ENCODE measurements around the gene TTC17. TPM values are rescaled to one million over a fixed set of nuclear protein-coding genes. Genes with fewer than 3 reads are reported as not detected.
"Not testable (repeated sequence)": the region's sequence is repeated elsewhere in the genome, so short reads cannot be mapped to it uniquely, and the experiment has no call there.

TTC17 gene
- total and polyA plus RNA-seq, 12 donors: 44.2 to 126 (median 69.2) TPM

DNA sequence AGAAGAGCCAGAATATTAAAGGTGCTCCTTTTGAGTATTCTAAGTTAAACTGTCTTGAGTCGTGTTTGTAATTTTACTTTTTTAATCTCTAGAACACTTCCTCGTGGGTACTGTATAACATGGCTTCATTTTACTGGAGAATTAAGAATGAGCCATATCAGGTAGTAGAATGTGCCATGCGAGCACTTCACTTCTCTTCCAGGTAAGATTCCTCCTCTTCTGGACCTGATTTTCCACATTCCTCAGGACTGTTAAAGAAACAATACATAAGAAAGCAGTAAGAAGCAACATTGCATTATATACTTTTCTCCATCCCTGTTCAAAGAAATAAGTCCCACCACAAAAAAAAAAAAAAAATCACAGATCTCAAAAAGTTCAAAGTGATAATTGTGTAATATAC lies 37.9 kb downstream of the TTC17 start:
- Histone ChIP-seq H3K36me3 (replicated peaks in 1 of 2) (peaks cover 0 to 36% of the 10 kb centered on the region in 2 donors), H3K4me1 (replicated peaks in 1 of 2) (peaks cover 0 to 3% of the 10 kb centered on the region in 2 donors), H3K27me3 (no peaks in the 10 kb centered on the region), H3K9me3 (replicated peaks in 1 of 3) (no peaks in the 10 kb centered on the region), H3K4me3 (no peak overlapping the region), H3K27ac (no peak overlapping the region)
- intact Hi-C loops (cut with DNase I): no loop called here
- no peak for TF ChIP-seq POLR2A (IDR thresholded peaks at IDR 0.05)
- TF ChIP-seq, protein P1, sequence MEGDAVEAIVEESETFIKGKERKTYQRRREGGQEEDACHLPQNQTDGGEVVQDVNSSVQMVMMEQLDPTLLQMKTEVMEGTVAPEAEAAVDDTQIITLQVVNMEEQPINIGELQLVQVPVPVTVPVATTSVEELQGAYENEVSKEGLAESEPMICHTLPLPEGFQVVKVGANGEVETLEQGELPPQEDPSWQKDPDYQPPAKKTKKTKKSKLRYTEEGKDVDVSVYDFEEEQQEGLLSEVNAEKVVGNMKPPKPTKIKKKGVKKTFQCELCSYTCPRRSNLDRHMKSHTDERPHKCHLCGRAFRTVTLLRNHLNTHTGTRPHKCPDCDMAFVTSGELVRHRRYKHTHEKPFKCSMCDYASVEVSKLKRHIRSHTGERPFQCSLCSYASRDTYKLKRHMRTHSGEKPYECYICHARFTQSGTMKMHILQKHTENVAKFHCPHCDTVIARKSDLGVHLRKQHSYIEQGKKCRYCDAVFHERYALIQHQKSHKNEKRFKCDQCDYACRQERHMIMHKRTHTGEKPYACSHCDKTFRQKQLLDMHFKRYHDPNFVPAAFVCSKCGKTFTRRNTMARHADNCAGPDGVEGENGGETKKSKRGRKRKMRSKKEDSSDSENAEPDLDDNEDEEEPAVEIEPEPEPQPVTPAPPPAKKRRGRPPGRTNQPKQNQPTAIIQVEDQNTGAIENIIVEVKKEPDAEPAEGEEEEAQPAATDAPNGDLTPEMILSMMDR (IDR thresholded peaks at IDR 0.05): no peak
- DNase-seq: no peak
- WGBS, 4 donors: 93 to 96% (median 94%) methylated on average over 3 of the region's 3 CpGs

DNA sequence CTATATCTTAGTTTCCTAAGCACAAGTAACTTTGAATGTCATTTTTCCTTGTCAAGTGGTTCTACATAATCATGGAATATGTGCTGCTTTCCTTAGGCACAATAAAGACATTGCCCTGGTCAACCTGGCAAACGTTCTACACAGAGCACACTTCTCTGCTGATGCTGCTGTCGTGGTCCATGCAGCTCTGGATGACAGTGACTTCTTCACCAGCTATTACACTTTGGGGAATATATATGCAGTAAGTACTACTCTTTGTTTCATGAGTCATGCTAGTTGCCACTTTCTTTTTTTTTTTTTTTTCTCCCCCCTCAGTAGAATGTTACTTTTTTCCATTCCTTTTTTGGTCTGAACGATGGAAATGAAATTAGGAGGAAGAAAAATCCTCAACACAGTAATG lies 38.5 kb downstream of the TTC17 start:
- WGBS, 4 donors: 88 to 95% (median 94%) methylated on average over 3 of the region's 3 CpGs
- H3K27ac ChIP-seq: no peak overlapping the region

DNA sequence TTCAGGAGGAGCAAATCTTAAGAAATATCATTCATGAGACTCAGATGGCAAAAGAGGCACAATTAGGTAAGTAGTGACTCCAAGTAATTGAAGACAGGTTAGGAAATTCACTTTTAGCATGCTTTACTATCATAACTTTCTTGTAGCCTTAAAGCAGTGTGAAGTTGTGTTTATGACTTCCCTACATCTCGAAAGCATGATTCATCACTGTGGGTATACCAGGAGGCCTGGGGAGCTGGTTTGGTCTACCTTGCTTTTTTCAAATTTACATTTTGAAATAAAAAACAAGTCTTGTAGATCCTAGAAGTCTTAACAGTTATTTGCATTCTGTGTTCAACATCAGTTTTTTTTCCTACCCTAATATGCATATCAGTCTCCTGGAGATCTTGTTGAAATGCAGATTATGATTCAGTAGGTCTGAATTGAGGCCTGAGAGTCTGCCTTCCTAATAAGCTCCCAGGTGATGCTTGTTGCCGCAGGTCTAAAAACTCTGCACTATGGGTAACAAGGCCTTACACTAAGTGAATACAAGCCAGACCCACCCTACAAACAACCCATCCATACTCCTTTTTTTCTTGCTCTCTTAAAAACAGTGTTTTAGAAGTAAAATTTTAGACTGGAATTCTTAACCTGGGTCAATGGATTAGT lies 41.4 kb downstream of the TTC17 start:
- intact Hi-C loops (cut with DNase I): no loop called here
- Histone ChIP-seq H3K4me1 (replicated peaks in 1 of 2) (no peaks in the 10 kb centered on the region), H3K36me3 (replicated peaks in 1 of 2) (peaks cover 0 to 42% of the 10 kb centered on the region in 2 donors), H3K27me3 (no peaks in the 10 kb centered on the region), H3K4me3 (no peak overlapping the region), H3K27ac (no peak overlapping the region), H3K9me3 (replicated peaks in 1 of 3) (no peaks in the 10 kb centered on the region)
- TF ChIP-seq POLR2A (IDR thresholded peaks at IDR 0.05): no peak
- WGBS, 4 donors: 79 to 95% (median 94%) methylated on average over 2 of the region's 2 CpGs
- DNase-seq: no peak

More for the DNA sequence above, 38.5 kb downstream of the TTC17 start:
- no peak overlapping the region for H3K4me3 ChIP-seq
- TF ChIP-seq, protein P1 (IDR thresholded peaks at IDR 0.05): no peak
- TF ChIP-seq POLR2A (IDR thresholded peaks at IDR 0.05): no peak
- peaks cover 0 to 36% of the 10 kb centered on the region in 2 donors for H3K36me3 ChIP-seq (replicated peaks in 1 of 2)
- no peaks in the 10 kb centered on the region for H3K27me3 ChIP-seq
- peaks cover 0 to 3% of the 10 kb centered on the region in 2 donors for H3K4me1 ChIP-seq (replicated peaks in 1 of 2)
- intact Hi-C loops (cut with DNase I): no loop called here
- H3K9me3 ChIP-seq (replicated peaks in 1 of 3): no peaks in the 10 kb centered on the region
- DNase-seq: no peak

DNA sequence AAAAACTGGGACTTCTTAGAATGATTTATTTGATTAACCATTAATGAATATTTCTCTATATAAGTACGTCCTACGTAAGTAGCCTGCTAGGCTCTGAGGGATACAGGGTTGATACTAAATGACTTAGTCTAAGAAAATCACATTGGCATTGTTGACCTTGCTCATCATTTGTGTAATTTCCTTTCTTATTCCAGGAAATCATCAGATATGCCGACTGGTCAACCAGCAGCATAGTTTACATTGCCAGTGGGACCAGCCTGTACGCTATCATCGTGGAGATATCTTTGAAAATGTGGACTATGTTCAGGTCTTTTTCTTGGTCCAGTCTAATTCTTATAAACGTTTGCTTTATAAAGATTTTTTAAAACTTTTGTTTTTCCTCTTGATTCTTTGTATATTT lies 42.5 kb downstream of the TTC17 start:
- H3K27ac ChIP-seq: no peak overlapping the region
- H3K4me3 ChIP-seq: no peak overlapping the region
- no peak for DNase-seq
- 93 to 98% (median 96%) methylated on average over 6 of the region's 6 CpGs for WGBS, 4 donors
- intact Hi-C loops (cut with DNase I): no loop called here
- TF ChIP-seq, protein P1 (IDR thresholded peaks at IDR 0.05): no peak
- TF ChIP-seq POLR2A (IDR thresholded peaks at IDR 0.05): no peak
- peaks cover 0 to 53% of the 10 kb centered on the region in 2 donors for H3K36me3 ChIP-seq (replicated peaks in 1 of 2)
- H3K27me3 ChIP-seq: no peaks in the 10 kb centered on the region
- no peaks in the 10 kb centered on the region for H3K4me1 ChIP-seq (replicated peaks in 1 of 2)
- H3K9me3 ChIP-seq (replicated peaks in 1 of 3): no peaks in the 10 kb centered on the region

DNA sequence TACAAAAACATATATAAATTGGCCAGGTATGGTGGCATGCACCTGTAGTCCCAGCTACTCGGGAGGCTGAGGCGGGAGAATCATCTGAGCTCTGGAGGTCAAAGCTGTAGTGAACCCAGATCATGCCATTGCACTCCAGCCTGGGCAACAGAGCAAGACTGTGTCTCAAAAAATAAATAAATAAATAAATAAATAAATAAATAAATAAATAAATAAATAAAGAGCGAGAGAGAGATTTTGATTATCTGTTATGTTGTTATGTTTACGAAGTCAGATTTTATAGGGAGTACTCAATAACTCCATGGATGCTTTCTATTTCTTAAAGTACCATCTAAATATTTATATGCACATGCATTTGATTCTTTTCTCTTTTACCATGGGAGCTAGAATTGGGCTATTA lies 43.1 kb downstream of the TTC17 start:
- H3K9me3 ChIP-seq (replicated peaks in 1 of 3); H3K27ac ChIP-seq; H3K4me1 ChIP-seq (replicated peaks in 1 of 2); H3K4me3 ChIP-seq; DNase-seq; H3K27me3 ChIP-seq; intact Hi-C loops (cut with DNase I): not testable (repeated sequence)
- peaks cover 0 to 54% of the 10 kb centered on the region in 2 donors for H3K36me3 ChIP-seq (replicated peaks in 1 of 2)
- 96 to 98% (median 97%) methylated on average over 4 of the region's 4 CpGs for WGBS, 4 donors
